Measurements from ENCODE around the gene RNU1-4.
"Not testable (repeated sequence)": the region's sequence is repeated elsewhere in the genome, so short reads cannot be mapped to it uniquely, and the experiment has no call there.

The RNU1-4 gene

DNA sequence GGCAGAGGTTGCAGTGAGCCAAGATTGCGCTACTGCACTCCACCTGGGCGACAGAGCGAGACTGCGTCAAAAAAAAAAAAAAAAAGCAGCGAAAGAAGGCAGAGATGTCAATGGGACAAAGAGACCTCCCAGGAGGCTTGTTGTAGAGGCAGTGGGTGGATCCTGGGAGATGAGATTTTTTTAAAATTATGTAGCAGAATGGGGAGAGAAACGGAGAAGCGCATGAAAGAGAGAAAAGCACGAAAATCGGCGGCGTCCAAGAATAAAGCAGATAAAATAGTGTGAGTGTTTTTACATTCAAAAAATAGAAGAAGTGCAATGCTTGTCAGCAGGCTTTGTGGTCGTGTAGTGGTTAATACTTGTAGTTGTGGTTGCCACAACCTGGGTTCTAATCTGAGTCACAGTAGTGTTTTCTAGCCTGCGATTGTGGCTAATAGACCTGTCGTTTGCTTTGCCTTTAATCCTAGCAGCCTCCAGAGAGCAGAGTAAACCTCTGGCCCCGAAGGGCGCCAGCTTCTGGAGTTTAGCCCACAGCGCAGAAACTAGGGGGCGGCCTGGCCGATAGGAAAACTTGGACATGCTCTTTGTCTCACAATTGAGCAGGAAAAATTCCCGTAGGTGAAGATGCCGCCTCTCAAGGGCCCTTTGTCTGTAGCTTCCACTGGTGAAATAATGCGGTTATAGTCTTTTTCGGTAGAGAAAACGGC, 11.9 kb upstream of the RNU1-4 start:
- DNase-seq (ENCODE audit: low read depth): not testable (repeated sequence)

GRCh38 chr1:16732254-16732896, 7.9 kb upstream of the RNU1-4 start:
- DNase-seq (ENCODE audit: low read depth): not testable (repeated sequence)

DNA sequence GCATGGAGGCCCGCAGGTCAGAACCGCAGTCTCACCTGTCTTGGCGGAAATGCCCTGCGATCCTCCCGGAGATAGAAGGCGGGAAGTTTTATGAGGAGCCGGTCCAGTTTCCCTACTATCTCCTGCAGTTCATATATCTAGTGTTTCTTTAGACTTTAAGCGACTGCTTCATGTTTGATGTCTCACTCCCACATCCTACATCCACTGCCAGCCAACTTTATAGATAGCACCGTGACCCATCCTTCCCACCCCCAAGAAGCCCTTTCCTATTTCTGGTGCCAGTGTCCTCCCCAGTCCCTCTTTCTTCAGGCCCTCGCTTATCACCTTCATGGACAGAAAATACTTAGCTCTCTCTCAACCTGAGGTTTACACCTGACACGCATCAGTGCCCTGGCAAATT, 914 bp downstream of the RNU1-4 start:
- DNase-seq (ENCODE audit: low read depth): not testable (repeated sequence)

- DNase-seq (ENCODE audit: low read depth): not testable (repeated sequence)
Measured at GRCh38 chr1:16747660-16748059, 7.3 kb downstream of the RNU1-4 start.

DNA sequence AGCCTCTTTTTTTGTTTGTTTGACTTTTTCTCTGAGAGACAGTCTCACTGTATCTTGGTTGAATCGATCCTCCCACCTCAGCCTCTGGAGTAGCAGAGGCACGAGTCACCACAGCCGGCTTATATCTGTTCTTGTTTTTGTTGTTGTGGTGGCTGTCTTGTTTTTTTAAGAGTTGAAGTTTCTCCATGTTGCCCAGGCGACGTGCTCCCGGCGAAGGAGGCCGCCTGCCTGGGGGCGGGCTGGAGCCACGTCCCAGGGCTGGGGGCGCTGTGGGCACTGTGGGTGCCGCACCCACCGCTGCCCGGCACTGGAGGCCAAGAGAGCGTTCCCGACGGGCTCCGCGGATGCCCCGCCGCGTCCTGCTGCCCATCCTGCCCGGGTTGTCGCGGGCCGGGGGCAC, 8.4 kb downstream of the RNU1-4 start:
- DNase-seq (ENCODE audit: low read depth): not testable (repeated sequence)

- DNase-seq (ENCODE audit: low read depth): not testable (repeated sequence)
Measured at GRCh38 chr1:16749910-16750888, 9.9 kb downstream of the RNU1-4 start.

DNA sequence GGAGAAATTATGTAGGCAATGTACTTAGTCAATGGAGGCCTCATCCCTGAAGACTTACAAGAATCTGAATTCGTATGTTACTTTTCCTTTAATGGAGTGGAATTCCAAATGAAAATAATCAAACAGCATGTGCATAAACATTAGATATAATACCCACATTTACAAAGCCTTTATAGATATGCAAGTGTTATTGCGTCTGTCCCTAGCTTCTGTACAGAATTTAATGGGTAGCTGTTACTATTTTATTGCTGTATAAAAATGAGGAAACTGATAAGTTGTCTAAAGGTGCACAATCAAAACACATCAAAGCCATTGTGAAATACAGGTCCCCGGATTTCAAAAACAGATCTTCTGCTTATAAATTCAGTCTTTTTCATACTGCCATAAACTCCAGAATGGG, 12.5 kb downstream of the RNU1-4 start:
- DNase-seq (ENCODE audit: low read depth): not testable (repeated sequence)

DNA sequence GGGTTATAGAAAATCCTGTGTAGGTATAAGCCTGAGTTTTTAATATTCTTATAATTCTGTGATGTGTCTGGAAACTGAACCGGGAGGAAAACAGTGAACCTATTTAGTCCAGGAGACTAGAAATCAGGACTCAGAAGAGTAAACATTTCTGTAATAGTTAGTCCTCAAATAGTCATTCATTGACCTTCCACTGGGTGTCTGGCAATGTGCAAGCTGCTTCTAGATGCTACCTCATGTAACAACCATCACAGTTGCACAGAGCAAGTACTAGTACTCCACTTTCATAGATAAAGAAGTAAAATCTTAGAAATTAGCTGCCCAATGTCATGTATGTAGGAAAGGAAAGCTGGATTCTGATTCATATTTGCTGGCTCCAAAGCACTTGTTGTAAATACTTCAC, 15.1 kb downstream of the RNU1-4 start:
- DNase-seq (ENCODE audit: low read depth): not testable (repeated sequence)

GRCh38 chr1:16755932-16756331, 15.6 kb downstream of the RNU1-4 start:
- DNase-seq (ENCODE audit: low read depth): not testable (repeated sequence)

DNA sequence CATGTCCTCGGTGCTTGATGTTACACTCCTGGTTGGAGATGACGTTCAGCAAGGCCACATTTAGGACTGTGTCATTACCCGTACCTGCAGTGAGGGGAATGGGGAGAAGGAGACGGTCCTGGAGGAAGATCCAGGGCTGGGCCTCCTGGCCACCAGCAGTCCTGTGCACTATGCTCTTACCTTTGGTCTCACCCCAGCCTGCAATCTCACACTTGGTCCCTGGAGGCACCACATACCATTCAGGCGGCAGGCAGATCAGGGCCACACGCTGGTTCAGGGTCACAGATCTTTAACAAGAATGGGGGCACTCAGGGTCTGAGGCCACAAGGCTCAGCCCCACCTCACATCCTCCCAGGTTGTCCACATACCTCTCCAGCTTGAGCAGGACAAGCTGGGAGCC, 17.3 kb downstream of the RNU1-4 start:
- DNase-seq (ENCODE audit: low read depth): not testable (repeated sequence)

- DNase-seq (ENCODE audit: low read depth): not testable (repeated sequence)
Measured at GRCh38 chr1:16758060-16758459, 17.7 kb downstream of the RNU1-4 start.

GRCh38 chr1:16759041-16759493, 18.8 kb downstream of the RNU1-4 start:
- not testable (repeated sequence) for DNase-seq (ENCODE audit: low read depth)

- not testable (repeated sequence) for DNase-seq (ENCODE audit: low read depth)
Measured at GRCh38 chr1:16759650-16760455, 19.5 kb downstream of the RNU1-4 start.

- DNase-seq (ENCODE audit: low read depth): not testable (repeated sequence)
Measured at GRCh38 chr1:16760456-16760765, 20.1 kb downstream of the RNU1-4 start.

DNA sequence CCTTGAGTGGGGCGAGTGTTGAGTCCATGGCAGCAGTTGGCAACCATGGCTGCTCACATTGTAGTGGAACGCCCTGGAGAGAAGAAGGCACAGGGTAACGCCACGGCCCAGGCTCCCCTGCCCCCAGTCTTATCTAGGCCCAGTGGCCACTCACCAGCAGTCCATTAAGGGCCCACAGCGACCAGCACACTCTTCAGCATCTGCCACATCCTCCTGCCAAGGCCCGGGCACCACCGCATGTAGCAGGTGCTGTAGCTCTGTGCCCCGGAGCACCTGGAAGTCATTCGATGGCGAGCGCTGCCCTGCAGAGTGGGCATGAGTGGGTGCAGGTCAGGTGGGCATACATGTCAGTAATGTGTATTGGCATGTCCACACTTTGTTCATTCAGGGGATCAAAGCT, 20.5 kb downstream of the RNU1-4 start:
- DNase-seq (ENCODE audit: low read depth): not testable (repeated sequence)

DNA sequence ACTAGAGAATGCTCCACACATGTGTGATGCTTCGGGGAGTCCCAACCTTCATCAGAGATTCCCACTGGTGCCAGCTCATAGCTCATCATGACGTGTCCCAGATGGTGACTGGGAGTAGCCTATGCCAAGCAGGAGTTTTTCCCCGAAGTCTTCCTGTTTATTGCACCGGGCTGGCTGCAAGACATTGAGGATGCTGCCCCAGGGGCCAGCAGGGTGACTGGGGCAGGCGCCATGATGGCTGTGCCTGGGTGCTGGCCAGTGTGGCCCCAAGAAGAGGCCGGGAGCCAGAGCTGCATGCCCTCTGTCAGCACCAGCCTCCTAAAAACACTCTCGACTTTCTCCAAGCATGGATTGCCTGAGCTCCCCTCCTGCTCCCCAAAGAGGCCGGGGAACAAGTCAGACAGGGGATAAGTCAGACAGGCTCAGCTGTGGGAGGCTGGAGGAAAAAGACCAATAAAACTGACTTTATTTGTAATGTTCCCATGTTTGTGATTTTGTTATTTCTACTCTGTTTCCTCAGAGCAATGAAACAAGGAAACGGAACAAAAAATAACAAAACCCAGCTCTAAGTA, 24.0 kb downstream of the RNU1-4 start:
- DNase-seq (ENCODE audit: low read depth): not testable (repeated sequence)

DNA sequence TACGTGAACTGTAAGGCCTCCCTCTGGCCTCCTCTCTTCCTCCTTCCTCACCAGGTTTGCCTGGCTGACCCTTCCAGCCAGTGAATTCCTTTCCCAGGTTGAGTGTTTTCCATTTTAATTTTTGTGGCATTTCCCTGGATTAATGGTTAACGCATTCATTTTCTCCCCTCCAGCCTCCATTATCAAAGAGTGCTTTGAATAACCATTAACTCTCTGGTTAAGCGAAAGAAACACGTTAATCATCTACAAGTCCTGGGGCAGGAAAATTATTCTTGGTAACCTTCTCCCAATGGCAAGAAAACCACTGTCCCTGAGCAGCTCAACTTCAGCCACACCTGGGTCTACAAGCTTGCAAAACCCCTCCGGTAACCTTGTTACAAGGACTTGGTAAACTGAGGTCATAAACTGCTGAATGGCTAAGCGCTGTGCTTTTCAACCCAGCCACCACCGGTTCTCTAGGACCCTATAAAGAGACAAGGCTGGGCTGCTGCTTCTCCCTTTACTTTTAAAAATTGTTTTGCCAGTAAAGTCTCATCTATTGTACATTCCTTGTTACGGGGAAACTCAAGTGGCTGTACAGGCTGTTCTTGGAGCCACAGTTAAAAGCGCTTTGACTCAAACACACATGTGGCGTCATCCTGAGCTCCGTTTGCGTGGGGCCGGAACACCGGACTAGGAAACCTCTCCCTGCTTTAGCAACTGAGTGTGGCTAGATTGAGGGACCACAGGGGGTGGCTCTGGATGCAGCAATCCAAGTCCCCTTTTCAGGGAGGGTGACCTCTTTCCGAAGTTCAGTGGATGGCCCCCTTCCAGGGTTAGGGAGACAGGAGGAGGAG, 24.7 kb downstream of the RNU1-4 start:
- not testable (repeated sequence) for DNase-seq (ENCODE audit: low read depth)

- DNase-seq (ENCODE audit: low read depth): not testable (repeated sequence)
Measured at GRCh38 chr1:16765731-16766605, 25.7 kb downstream of the RNU1-4 start.

- not testable (repeated sequence) for DNase-seq (ENCODE audit: low read depth)
Measured at GRCh38 chr1:16766689-16767256, 26.5 kb downstream of the RNU1-4 start.
